ENCODE results near the gene BFAR. TPM values are rescaled to one million over a fixed set of nuclear protein-coding genes. Genes with fewer than 3 reads are reported as not detected.
"Not testable (repeated sequence)": the region's sequence is repeated elsewhere in the genome, so short reads cannot be mapped to it uniquely, and the experiment has no call there.

The BFAR gene
- total and polyA plus RNA-seq, 3 experiments from 2014 or later, result 49.4 to 87.7 (median 79.1) TPM

DNA sequence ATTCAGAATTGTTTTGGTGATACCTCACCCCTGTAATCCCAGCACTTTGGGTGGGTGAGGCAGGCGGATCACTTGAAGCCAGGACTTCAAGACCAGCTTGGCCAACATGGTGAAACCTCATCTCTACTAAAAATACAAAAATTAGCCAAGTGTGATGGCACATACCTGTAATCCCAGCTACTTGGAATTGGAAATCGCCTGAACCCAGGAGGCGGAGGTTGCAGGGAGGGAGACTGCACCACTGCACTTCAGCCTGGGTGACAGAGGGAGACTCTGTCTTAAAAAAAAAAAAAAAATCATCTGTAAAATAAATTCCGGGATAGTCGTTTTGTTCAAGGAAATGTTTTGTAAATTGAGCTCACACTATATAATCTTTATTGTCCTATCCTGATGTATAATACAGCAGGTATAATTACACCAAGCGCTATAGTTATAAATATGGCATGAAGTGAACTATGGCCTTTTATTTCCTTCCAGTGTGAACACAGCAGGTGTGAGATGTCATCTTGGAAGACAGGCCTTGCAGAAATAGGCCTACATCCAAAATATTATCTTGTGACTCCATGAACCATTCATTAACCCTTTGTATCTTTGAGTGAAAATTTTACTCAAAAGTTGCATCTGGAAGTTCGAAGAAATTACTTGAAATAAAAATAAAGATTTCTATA lies 35.9 kb downstream of the BFAR start:
- peaks cover 0 to 58% (median 10%) of the 10 kb centered on the region in 3 donors for H3K36me3 Mint-ChIP-seq

DNA sequence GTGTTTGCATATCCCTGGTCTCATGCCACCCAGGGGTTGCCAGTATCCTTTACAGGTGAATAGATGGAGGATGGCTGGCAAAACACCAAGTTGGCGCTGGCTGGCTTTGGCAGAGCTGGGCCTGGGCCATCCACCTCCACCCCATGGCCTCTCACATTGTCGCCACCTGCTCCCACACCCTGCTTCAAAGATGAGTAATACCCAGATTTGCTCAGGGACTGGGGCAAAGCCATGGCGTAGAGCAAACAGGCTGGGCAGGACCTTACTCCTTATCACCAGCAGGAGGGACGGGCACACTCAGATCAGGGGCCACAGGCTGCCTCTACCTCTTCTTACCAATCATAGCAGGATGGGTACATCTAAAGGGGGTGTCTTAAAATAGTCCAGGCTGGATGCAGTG lies 37.0 kb downstream of the BFAR start:
- Mint-ChIP-seq H3K4me3 (no peak overlapping the region), H3K36me3 (peaks cover 0 to 48% (median 10%) of the 10 kb centered on the region in 3 donors), H3K27me3 (no peaks in the 10 kb centered on the region), H3K27ac (no peak overlapping the region), H3K4me1 (peaks cover 7 to 20% (median 14%) of the 10 kb centered on the region in 3 donors), H3K9me3 (no peaks in the 10 kb centered on the region)
- no peak overlapping the region for H3K27ac ChIP-seq (ENCODE audit: low read depth, low read length)
- H3K36me3 ChIP-seq (ENCODE audit: insufficient read depth, low read length), result peaks cover 17% of the 10 kb centered on the region
- no peaks in the 10 kb centered on the region for H3K9me3 ChIP-seq (ENCODE audit: low read length)
- no peaks in the 10 kb centered on the region for H3K4me1 ChIP-seq (ENCODE audit: insufficient read depth, low read length)
- POLR2A ChIA-PET, result no interaction called here
- no peak for DNase-seq
- H3K27me3 ChIP-seq (ENCODE audit: insufficient read depth, low read length, poor library complexity, severe bottlenecking), result no peaks in the 10 kb centered on the region
- H3K4me3 ChIP-seq (ENCODE audit: low read length), result no peak overlapping the region
- CTCF ChIA-PET, result no interaction called here

More for the DNA sequence above, 35.9 kb downstream of the BFAR start:
- POLR2A ChIA-PET, result no interaction called here
- H3K4me3 Mint-ChIP-seq, result no peak overlapping the region
- peaks cover 6 to 16% (median 8%) of the 10 kb centered on the region in 3 donors for H3K4me1 Mint-ChIP-seq
- no peaks in the 10 kb centered on the region for H3K27me3 ChIP-seq (ENCODE audit: insufficient read depth, low read length, poor library complexity, severe bottlenecking)
- H3K9me3 Mint-ChIP-seq, result no peaks in the 10 kb centered on the region
- no peaks in the 10 kb centered on the region for H3K9me3 ChIP-seq (ENCODE audit: low read length)
- peaks cover 27% of the 10 kb centered on the region for H3K36me3 ChIP-seq (ENCODE audit: insufficient read depth, low read length)
- no peaks in the 10 kb centered on the region for H3K27me3 Mint-ChIP-seq
- no peak for DNase-seq
- H3K4me1 ChIP-seq (ENCODE audit: insufficient read depth, low read length), result no peaks in the 10 kb centered on the region
- CTCF ChIA-PET, result no interaction called here
- H3K27ac ChIP-seq (ENCODE audit: low read depth, low read length), result no peak overlapping the region
- H3K4me3 ChIP-seq (ENCODE audit: low read length), result no peak overlapping the region
- H3K27ac Mint-ChIP-seq, result no peak overlapping the region

DNA sequence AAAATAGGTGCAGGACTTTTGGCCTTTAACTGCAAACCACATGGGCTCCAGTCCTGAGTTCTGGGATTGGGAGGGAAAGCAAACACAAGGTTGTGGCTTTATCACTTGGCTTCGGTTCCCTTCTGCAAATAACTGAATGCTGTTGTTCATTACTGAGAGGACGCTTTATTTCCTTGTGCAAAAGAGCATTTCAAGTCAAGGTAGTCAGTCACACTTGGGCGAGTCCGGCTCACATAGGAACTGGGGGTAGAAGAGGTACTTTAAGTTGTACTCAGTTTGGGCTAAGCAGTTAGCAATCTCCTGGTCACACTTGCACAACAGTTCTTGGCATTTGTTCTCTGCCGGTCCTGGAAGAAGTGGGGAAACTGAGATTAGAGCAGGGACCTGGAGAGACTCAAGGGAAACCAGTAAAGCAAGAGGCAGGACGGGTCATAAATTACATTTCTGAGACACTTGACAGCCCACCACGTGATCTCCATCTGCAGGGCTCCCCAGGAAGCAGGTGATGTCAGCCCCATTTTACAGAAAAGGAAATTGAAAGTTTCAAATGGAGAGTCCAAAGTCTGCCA lies 39.7 kb downstream of the BFAR start:
- Mint-ChIP-seq H3K4me1 (peaks cover 7 to 20% (median 14%) of the 10 kb centered on the region in 3 donors), H3K4me3 (no peak overlapping the region), H3K27ac (peak overlapping the region in 4 of 8 donors; percentile 23 to 52 (median 28)), H3K27me3 (peaks cover 0 to 1% of the 10 kb centered on the region in 2 donors), H3K9me3 (no peaks in the 10 kb centered on the region), H3K36me3 (peaks cover 0 to 22% (median 3%) of the 10 kb centered on the region in 3 donors)
- CTCF ChIA-PET, result no interaction called here
- DNase-seq, result no peak
- Histone ChIP-seq H3K4me1 (ENCODE audit: insufficient read depth, low read length) (no peaks in the 10 kb centered on the region), H3K27ac (ENCODE audit: low read depth, low read length) (no peak overlapping the region), H3K27me3 (ENCODE audit: insufficient read depth, low read length, poor library complexity, severe bottlenecking) (no peaks in the 10 kb centered on the region), H3K9me3 (ENCODE audit: low read length) (no peaks in the 10 kb centered on the region), H3K4me3 (ENCODE audit: low read length) (no peak overlapping the region), H3K36me3 (ENCODE audit: insufficient read depth, low read length) (no peaks in the 10 kb centered on the region)
- POLR2A ChIA-PET, result no interaction called here

DNA sequence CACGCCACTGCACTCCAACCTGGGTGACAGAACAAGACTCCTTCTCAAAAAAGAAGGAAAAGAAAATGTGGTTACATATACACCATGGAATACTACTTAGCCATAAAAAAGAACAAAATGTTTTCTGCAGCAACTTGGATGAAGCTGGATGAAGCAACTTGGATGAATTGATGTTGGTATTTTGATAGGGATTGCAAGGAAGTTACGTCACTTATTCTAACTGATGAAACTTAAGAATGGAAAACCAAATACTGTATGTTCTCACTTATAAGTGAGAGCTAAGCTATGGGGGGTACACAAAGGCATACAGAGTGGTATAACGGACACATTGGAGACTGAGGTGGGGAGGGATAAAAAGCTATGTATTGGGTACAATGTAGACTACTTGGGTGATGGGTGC lies 43.9 kb downstream of the BFAR start:
- no peaks in the 10 kb centered on the region for H3K4me1 ChIP-seq (ENCODE audit: insufficient read depth, low read length)
- no peak overlapping the region for H3K4me3 ChIP-seq (ENCODE audit: low read length)
- no peaks in the 10 kb centered on the region for H3K27me3 ChIP-seq (ENCODE audit: insufficient read depth, low read length, poor library complexity, severe bottlenecking)
- no peaks in the 10 kb centered on the region for H3K36me3 ChIP-seq (ENCODE audit: insufficient read depth, low read length)
- CTCF ChIA-PET, result no interaction called here
- peaks cover 7 to 20% (median 14%) of the 10 kb centered on the region in 3 donors for H3K4me1 Mint-ChIP-seq
- POLR2A ChIA-PET, result no interaction called here
- H3K4me3 Mint-ChIP-seq, result no peak overlapping the region
- H3K27ac Mint-ChIP-seq, result no peak overlapping the region
- H3K9me3 Mint-ChIP-seq, result no peaks in the 10 kb centered on the region
- H3K36me3 Mint-ChIP-seq, result no peaks in the 10 kb centered on the region
- no peak overlapping the region for H3K27ac ChIP-seq (ENCODE audit: low read depth, low read length)
- H3K9me3 ChIP-seq (ENCODE audit: low read length), result no peaks in the 10 kb centered on the region
- no peak for DNase-seq
- H3K27me3 Mint-ChIP-seq, result peaks cover 4 to 14% of the 10 kb centered on the region in 2 donors

DNA sequence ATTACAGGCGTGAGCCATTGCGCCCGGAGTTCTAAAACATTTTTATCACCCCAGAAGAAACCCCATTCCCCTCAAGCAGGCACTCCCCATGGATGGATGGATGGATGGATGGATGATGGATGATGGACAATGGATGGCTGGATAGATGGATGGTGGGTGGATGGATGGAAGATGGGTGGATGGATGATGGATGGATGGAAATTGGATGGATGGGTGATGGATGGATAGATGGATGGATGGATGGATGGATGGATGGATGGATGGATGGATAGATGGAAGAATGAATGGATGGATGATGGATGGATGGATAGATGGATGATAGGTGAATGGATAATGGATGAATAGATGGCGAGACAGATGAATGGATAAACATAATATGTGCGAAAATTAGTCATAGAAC lies 44.9 kb downstream of the BFAR start:
- H3K27ac ChIP-seq (ENCODE audit: low read depth, low read length), result no peak overlapping the region
- H3K27ac Mint-ChIP-seq, result no peak overlapping the region
- POLR2A ChIA-PET, result no interaction called here
- no peaks in the 10 kb centered on the region for H3K36me3 Mint-ChIP-seq
- H3K4me1 ChIP-seq (ENCODE audit: insufficient read depth, low read length), result no peaks in the 10 kb centered on the region
- peaks cover 4 to 14% of the 10 kb centered on the region in 2 donors for H3K27me3 Mint-ChIP-seq
- peaks cover 4 to 11% (median 10%) of the 10 kb centered on the region in 3 donors for H3K4me1 Mint-ChIP-seq
- no peaks in the 10 kb centered on the region for H3K9me3 ChIP-seq (ENCODE audit: low read length)
- no peaks in the 10 kb centered on the region for H3K27me3 ChIP-seq (ENCODE audit: insufficient read depth, low read length, poor library complexity, severe bottlenecking)
- H3K4me3 Mint-ChIP-seq, result no peak overlapping the region
- CTCF ChIA-PET, result no interaction called here
- H3K4me3 ChIP-seq (ENCODE audit: low read length), result no peak overlapping the region
- DNase-seq, result no peak
- no peaks in the 10 kb centered on the region for H3K36me3 ChIP-seq (ENCODE audit: insufficient read depth, low read length)
- H3K9me3 Mint-ChIP-seq, result no peaks in the 10 kb centered on the region

DNA sequence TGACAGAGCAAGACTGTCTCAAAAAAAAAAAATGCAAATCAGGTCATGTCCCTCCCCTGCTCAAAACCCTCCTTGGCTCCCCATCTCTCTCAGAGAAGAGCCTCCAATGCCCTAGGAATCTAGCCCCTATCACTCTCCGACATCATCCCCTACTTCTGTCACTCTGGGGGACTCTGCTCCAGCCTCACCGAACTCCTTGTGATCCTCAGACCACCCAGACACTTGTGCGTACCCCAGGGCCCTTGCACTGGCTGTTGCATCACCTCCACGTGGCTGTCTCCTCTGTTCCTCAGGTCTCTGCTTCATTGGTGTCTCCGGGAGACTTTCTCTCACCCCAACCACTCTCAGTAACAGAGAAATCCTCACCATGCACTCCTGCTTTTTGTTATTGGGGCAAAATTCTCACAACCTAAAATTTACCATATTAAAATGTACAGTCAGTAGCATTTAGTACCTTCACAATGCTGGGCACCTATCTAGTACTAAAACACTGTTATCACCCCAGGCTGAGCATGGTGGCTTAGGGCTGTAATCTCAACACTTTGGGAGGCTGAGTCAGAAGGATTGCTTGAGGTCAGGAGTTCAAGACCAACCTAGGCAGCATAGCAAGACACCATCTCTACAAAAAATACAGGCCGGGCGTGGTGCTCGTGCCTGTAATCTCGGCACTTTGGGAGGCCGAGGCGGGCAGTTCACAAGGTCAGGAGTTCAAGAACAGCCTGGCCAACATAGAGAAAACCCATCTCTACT lies 46.2 kb downstream of the BFAR start:
- CTCF ChIA-PET, result no interaction called here
- no peak for DNase-seq

DNA sequence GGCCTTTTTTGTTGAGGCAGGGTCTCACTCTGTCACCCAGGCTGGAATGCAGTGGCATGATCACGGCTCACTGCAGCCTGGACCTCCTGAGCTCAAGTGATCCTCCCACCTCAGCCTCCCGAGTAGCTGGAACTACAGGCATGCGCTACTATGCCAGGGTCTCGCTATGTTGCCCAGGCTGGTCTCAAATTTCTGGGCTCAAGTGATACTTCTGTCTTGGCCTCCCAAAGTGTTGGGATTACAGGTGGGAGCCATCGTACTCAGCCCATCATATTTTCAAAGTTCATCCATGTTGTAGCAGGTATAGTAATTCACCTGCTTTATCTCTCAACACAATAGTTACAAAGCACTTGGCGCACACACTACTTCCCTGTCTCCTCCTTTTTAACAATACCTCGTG lies 47.6 kb downstream of the BFAR start:
- H3K9me3 Mint-ChIP-seq; H3K36me3 ChIP-seq (ENCODE audit: insufficient read depth, low read length); H3K9me3 ChIP-seq (ENCODE audit: low read length); CTCF ChIA-PET; DNase-seq; H3K27ac ChIP-seq (ENCODE audit: low read depth, low read length); H3K4me3 ChIP-seq (ENCODE audit: low read length); POLR2A ChIA-PET; H3K4me3 Mint-ChIP-seq; H3K36me3 Mint-ChIP-seq; H3K27me3 ChIP-seq (ENCODE audit: insufficient read depth, low read length, poor library complexity, severe bottlenecking); H3K4me1 ChIP-seq (ENCODE audit: insufficient read depth, low read length); H3K4me1 Mint-ChIP-seq: not testable (repeated sequence)
- H3K27ac Mint-ChIP-seq, result peak overlapping the region in 1 of 8 donors; percentile 74
- H3K27me3 Mint-ChIP-seq, result peaks cover 3 to 14% of the 10 kb centered on the region in 2 donors

More for the DNA sequence above, 46.2 kb downstream of the BFAR start:
- Mint-ChIP-seq H3K36me3 (no peaks in the 10 kb centered on the region), H3K9me3 (no peaks in the 10 kb centered on the region), H3K4me3 (no peak overlapping the region), H3K27ac (peak overlapping the region in 1 of 8 donors; percentile 18), H3K27me3 (peaks cover 4 to 14% of the 10 kb centered on the region in 2 donors), H3K4me1 (peaks cover 0 to 3% (median 2%) of the 10 kb centered on the region in 3 donors)
- Histone ChIP-seq H3K4me1 (ENCODE audit: insufficient read depth, low read length) (no peaks in the 10 kb centered on the region), H3K27ac (ENCODE audit: low read depth, low read length) (no peak overlapping the region), H3K4me3 (ENCODE audit: low read length) (no peak overlapping the region), H3K27me3 (ENCODE audit: insufficient read depth, low read length, poor library complexity, severe bottlenecking) (no peaks in the 10 kb centered on the region), H3K9me3 (ENCODE audit: low read length) (no peaks in the 10 kb centered on the region), H3K36me3 (ENCODE audit: insufficient read depth, low read length) (no peaks in the 10 kb centered on the region)
- POLR2A ChIA-PET, result no interaction called here

DNA sequence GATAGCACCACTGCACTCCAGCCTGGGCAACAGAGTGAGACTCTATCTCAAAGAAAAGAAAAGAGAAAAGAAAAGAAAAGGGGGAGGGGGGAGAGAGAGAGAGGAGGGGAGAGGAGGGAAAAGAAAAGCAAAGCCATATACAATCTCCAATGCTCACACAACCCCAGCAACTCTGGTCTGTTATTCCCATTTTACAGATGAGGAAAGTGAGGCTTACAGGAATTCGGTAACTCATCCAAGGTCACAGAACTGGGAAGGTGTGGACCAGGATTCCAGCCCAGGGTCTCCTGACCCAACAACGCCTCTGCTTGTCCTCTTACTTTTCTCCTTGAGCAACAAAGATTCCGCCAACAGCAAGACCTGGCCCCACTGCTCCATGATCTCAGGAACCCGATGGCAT lies 48.4 kb downstream of the BFAR start:
- no peak overlapping the region for H3K27ac Mint-ChIP-seq
- H3K27me3 Mint-ChIP-seq, result peaks cover 3 to 14% of the 10 kb centered on the region in 2 donors
- H3K27ac ChIP-seq (ENCODE audit: low read depth, low read length), result no peak overlapping the region
- H3K36me3 ChIP-seq (ENCODE audit: insufficient read depth, low read length), result no peaks in the 10 kb centered on the region
- CTCF ChIA-PET, result no interaction called here
- POLR2A ChIA-PET, result no interaction called here
- no peak overlapping the region for H3K4me3 ChIP-seq (ENCODE audit: low read length)
- DNase-seq, result no peak
- H3K4me1 Mint-ChIP-seq, result no peaks in the 10 kb centered on the region
- H3K27me3 ChIP-seq (ENCODE audit: insufficient read depth, low read length, poor library complexity, severe bottlenecking), result no peaks in the 10 kb centered on the region
- H3K9me3 Mint-ChIP-seq, result no peaks in the 10 kb centered on the region
- H3K36me3 Mint-ChIP-seq, result no peaks in the 10 kb centered on the region
- no peaks in the 10 kb centered on the region for H3K4me1 ChIP-seq (ENCODE audit: insufficient read depth, low read length)
- H3K4me3 Mint-ChIP-seq, result no peak overlapping the region
- H3K9me3 ChIP-seq (ENCODE audit: low read length), result no peaks in the 10 kb centered on the region
